ENCODE results near the gene CELA1.

GRCh38 chr12:51369581-51369980 is 23.1 kb upstream of the CELA1 start:
- TF ChIP-seq CTCF (conservative IDR thresholded peaks at IDR 0.05 in 1 of 2, IDR thresholded peaks at IDR 0.05 in 1 of 2; ENCODE audit: extremely low read depth in 1 of 2, insufficient read depth in 1 of 2, low read depth in 1 of 2, low read length in 2 of 2) (no peak), EZH2 (IDR thresholded peaks at IDR 0.05; ENCODE audit: borderline replicate concordance, low read length) (no peak)

Measured in mammary epithelial cell (primary cell).